WTC11 (cell line): ENCODE measurements around the gene POU2F3. TPM values are rescaled to one million over a fixed set of nuclear protein-coding genes. Genes with fewer than 3 reads are reported as not detected.
A peak's percentile ranks its signal among the peaks of the same experiment; 100 is the strongest.

Experiments
- ATAC-seq: fragments of 200-7000 bp; cut with Tn5 transposase; 2 replicates; pipeline ENCODE4 v1.10.0; 2021; ENCODE audit warnings: mild to moderate bottlenecking, moderate library complexity
- CTCF ChIA-PET: fragments of 300-600 bp; sonication (Branson Sonifier 250); formaldehyde crosslinking; loops from one replicate; lab custom pipeline; 2021; ENCODE audit warnings: antibody characterized with exemption; lab: Charles Lee
- POLR2A ChIA-PET: fragments of 350-600 bp; sonication (Branson Sonifier 250); formaldehyde crosslinking; loops from one replicate; lab custom pipeline; 2021; ENCODE audit warnings: antibody characterized with exemption; lab: Charles Lee
- DNase-seq: peaks from one replicate; pipeline ENCODE4 v3.0.0; 2021; ENCODE audit warnings: low spot score
- H3K27ac Mint-ChIP-seq: 2 replicates; pipeline ENCODE4 v1.8.0; 2021; ENCODE audit warnings: mixed read lengths
- H3K27me3 Mint-ChIP-seq: 2 replicates; pipeline ENCODE4 v1.8.0; 2021; ENCODE audit warnings: low read depth, mild to moderate bottlenecking, moderate library complexity, mixed read lengths
- H3K36me3 Mint-ChIP-seq: 2 replicates; pipeline ENCODE4 v1.8.0; 2021; ENCODE audit warnings: mixed read lengths
- H3K4me1 Mint-ChIP-seq: 2 replicates; pipeline ENCODE4 v1.8.0; 2022; ENCODE audit warnings: mixed read lengths
- H3K4me3 Mint-ChIP-seq: 2 replicates; pipeline ENCODE4 v1.8.0; 2021; ENCODE audit warnings: mild to moderate bottlenecking, moderate library complexity, mixed read lengths
- H3K9me3 Mint-ChIP-seq: 2 replicates; pipeline ENCODE4 v1.8.0; 2021; ENCODE audit warnings: mixed read lengths
- AR ChIP-seq: fragments of 250-450 bp; sonication (Bioruptor Pico); IDR thresholded peaks from 2 replicates; pipeline ENCODE4 v1.9.0; 2021; ENCODE audit warnings: mild to moderate bottlenecking
- ATF2 ChIP-seq: sonication (generic); formaldehyde crosslinking; IDR thresholded peaks from 2 replicates; pipeline ENCODE4 v1.8.1; 2022; ENCODE audit warnings: low read depth, missing genetic modification reagents, borderline replicate concordance
- ATF6 ChIP-seq: sonication (generic); formaldehyde crosslinking; IDR thresholded peaks from 2 replicates; pipeline ENCODE4 v1.8.1; 2023; ENCODE audit warnings: mild to moderate bottlenecking, missing genetic modification reagents
- CBFB ChIP-seq: sonication (generic); formaldehyde crosslinking; IDR thresholded peaks from 2 replicates; pipeline ENCODE4 v1.8.1; 2022; ENCODE audit warnings: mild to moderate bottlenecking, low read depth, missing genetic modification reagents
- E2F4 ChIP-seq: sonication (generic); formaldehyde crosslinking; IDR thresholded peaks from 2 replicates; pipeline ENCODE4 v1.8.1; 2022; ENCODE audit warnings: low read depth, mild to moderate bottlenecking, moderate library complexity, missing genetic modification reagents, borderline replicate concordance
- ETV6 ChIP-seq: sonication (generic); formaldehyde crosslinking; IDR thresholded peaks from 2 replicates; pipeline ENCODE4 v1.8.1; 2022; ENCODE audit warnings: mild to moderate bottlenecking, missing genetic modification reagents
- FOXP4 ChIP-seq: sonication (generic); formaldehyde crosslinking; IDR thresholded peaks from 2 replicates; pipeline ENCODE4 v1.8.0; 2022; ENCODE audit warnings: mild to moderate bottlenecking, missing genetic modification reagents
- GABPB1 ChIP-seq: sonication (generic); formaldehyde crosslinking; IDR thresholded peaks from 2 replicates; pipeline ENCODE4 v1.8.1; 2023; ENCODE audit warnings: mild to moderate bottlenecking, missing genetic modification reagents
- IRF1 ChIP-seq: sonication (generic); formaldehyde crosslinking; IDR thresholded peaks from 2 replicates; pipeline ENCODE4 v1.8.0; 2023; ENCODE audit warnings: missing genetic modification reagents
- JAZF1 ChIP-seq: fragments of 250-450 bp; sonication (Bioruptor Pico); IDR thresholded peaks from 2 replicates; pipeline ENCODE4 v1.9.0; 2021; ENCODE audit warnings: moderate library complexity, mild to moderate bottlenecking, inconsistent platforms
- KAT7 ChIP-seq: sonication (generic); formaldehyde crosslinking; IDR thresholded peaks from 2 replicates; pipeline ENCODE4 v1.8.1; 2023; ENCODE audit warnings: missing genetic modification reagents, mild to moderate bottlenecking, borderline replicate concordance
- MYBL2 ChIP-seq: sonication (generic); formaldehyde crosslinking; IDR thresholded peaks from 2 replicates; pipeline ENCODE4 v1.8.1; 2023; ENCODE audit warnings: mild to moderate bottlenecking, moderate library complexity, missing genetic modification reagents
- NFE2L1 ChIP-seq: sonication (generic); formaldehyde crosslinking; IDR thresholded peaks from 2 replicates; pipeline ENCODE4 v1.8.1; 2023; ENCODE audit warnings: missing genetic modification reagents
- PRDM15 ChIP-seq: sonication (generic); formaldehyde crosslinking; IDR thresholded peaks from 2 replicates; pipeline ENCODE4 v1.8.0; 2022; ENCODE audit warnings: missing genetic modification reagents
- RORB ChIP-seq: fragments of 250-450 bp; sonication (Bioruptor Pico); IDR thresholded peaks from 2 replicates; pipeline ENCODE4 v1.9.0; 2021; ENCODE audit warnings: mild to moderate bottlenecking
- SMAD4 ChIP-seq: sonication (generic); formaldehyde crosslinking; IDR thresholded peaks from 2 replicates; pipeline ENCODE4 v1.8.0; 2022; ENCODE audit warnings: mild to moderate bottlenecking, missing genetic modification reagents
- SOX15 ChIP-seq: fragments of 250-450 bp; sonication (Bioruptor Pico); IDR thresholded peaks from 2 replicates; pipeline ENCODE4 v1.9.0; 2021; ENCODE audit warnings: mild to moderate bottlenecking
- ZNF317 ChIP-seq: sonication (generic); formaldehyde crosslinking; IDR thresholded peaks from 2 replicates; pipeline ENCODE4 v1.8.1; 2023; ENCODE audit warnings: low read depth, mild to moderate bottlenecking, moderate library complexity, missing genetic modification reagents, borderline replicate concordance
- ZNF423 ChIP-seq: fragments of 250-450 bp; sonication (Bioruptor Pico); IDR thresholded peaks from 2 replicates; pipeline ENCODE4 v2.1.2; 2022; ENCODE audit warnings: mild to moderate bottlenecking, moderate library complexity
- total RNA-seq: library from RNA; stranded (reverse); gene quantifications from 3 replicates; pipeline ENCODE4 v1.2.3, GENCODE V29; 2021

The POU2F3 gene
- total RNA-seq, 1 experiment from 2014 or later, result 0.61 TPM

GRCh38 chr11:120209746-120210625 lies 30.0 kb upstream of the POU2F3 start (continued):
- TF ChIP-seq E2F4 (CRISPR knock-in tag) (no peak), ZNF317 (CRISPR knock-in tag) (no peak), ATF6 (CRISPR knock-in tag) (no peak), ATF2 (no peak), ZNF423 (no peak), RORB (CRISPR knock-in tag) (no peak), GABPB1 (CRISPR knock-in tag) (no peak), IRF1 (CRISPR knock-in tag) (no peak), CBFB (CRISPR knock-in tag) (no peak), MYBL2 (CRISPR knock-in tag) (no peak), JAZF1 (CRISPR knock-in tag) (no peak), SOX15 (no peak), SMAD4 (CRISPR knock-in tag) (no peak)
- TF ChIP-seq, all 79 proteins: peak for 0

- TF ChIP-seq ZNF423 (peak; percentile 21; the same call in 1 of the 2 replicates), AR (CRISPR knock-in tag) (no peak), PRDM15 (CRISPR knock-in tag) (peak; percentile 19; the same call in 1 of the 2 replicates), KAT7 (CRISPR knock-in tag) (0 out of 2 replicates have a peak, but pooled peaks have one; percentile 42), ETV6 (no peak), FOXP4 (CRISPR knock-in tag) (peak; percentile 82; the same call in 1 of the 2 replicates), NFE2L1 (0 out of 2 replicates have a peak, but pooled peaks have one; percentile 43)
- no peaks in the 10 kb centered on the region for H3K9me3 Mint-ChIP-seq
- POLR2A ChIA-PET, result no interaction called here
- ATAC-seq (peak; percentile 85), DNase-seq (peak; percentile 87)
- H3K27ac Mint-ChIP-seq, result no peak within 1 kb of the TSS
- peak within 1 kb of the TSS; percentile 79 for H3K4me3 Mint-ChIP-seq
- CTCF ChIA-PET, result interaction anchor here (1.6 to 5.0 kb wide), 4 partner anchors 30 to 42 kb away, joined by 4 to 28 read pairs (median 10); no protein-coding TSS in a partner anchor
- H3K27me3 Mint-ChIP-seq, result peaks cover 94% of the 10 kb centered on the region
- peaks cover 26% of the 10 kb centered on the region for H3K4me1 Mint-ChIP-seq
- H3K36me3 Mint-ChIP-seq, result no peaks in the 10 kb centered on the region
Measured at GRCh38 chr11:120210626-120211521, 29.1 kb upstream of the POU2F3 start, which contains the start of gene OAF. OAF (plus strand) TSS chr11:120211032; CDS start chr11:120211280, 248 bp downstream.
